NCI-H146 treated with DMSO at 0.1 percent for 48 hours (cell line): ENCODE measurements around the gene GHR.

ENCODE experiments used
- DNase-seq: peaks from one replicate; lab custom pipeline; 2025; ENCODE audit not compliant: unreplicated experiment; lab: John Stamatoyannopoulos, UW

Gene GHR

GRCh38 chr5:42461507-42461906, 38.3 kb downstream of the GHR start:
- DNase-seq = no peak

GRCh38 chr5:42462083-42462482, 38.8 kb downstream of the GHR start:
- DNase-seq = no peak

DNA sequence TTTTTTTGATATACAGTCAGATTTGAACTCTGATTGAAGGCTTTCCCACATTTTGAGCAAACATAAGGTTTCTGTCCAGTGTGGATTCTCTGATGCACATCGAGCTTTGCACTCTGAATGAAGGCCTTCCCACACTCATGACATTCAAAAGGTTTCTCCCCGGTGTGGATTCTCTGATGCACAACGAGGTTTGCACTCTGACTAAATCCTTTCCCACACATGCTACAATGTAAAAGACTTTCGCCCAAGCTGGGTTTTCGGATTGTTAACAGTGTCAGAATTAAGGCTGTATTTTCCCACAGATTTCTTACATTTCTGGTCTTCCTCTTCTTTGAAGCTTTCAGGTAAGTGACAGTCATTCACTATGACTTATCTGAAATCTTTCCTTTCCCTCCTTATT, 44.3 kb downstream of the GHR start:
- no peak for DNase-seq

DNA sequence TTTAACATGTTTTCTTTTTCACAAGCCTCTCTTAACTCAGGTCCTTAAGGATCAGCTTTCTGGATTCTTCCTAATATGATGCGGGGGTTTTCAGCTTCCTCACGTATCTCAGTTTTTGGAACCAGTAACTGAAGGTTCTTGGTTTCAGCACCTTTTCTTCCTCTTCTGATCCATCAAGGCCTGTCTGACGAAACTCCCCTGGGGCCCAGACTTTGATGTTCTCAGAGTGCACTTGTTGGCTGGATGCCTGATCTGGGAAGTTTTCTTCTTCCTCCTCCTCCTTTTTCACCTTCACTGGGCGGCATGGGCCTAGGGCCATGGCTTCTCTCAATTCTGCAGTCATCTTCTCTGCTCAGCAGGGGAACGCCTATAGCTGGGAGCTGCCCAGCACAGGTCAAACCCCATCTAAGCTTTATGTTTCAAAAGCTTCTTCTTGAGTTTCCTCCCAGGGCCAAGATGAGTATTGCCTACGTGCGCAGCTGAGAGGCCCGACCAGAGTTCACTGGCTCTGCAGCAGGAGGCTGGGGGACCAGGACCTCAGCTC, 44.8 kb downstream of the GHR start:
- DNase-seq = no peak

DNA sequence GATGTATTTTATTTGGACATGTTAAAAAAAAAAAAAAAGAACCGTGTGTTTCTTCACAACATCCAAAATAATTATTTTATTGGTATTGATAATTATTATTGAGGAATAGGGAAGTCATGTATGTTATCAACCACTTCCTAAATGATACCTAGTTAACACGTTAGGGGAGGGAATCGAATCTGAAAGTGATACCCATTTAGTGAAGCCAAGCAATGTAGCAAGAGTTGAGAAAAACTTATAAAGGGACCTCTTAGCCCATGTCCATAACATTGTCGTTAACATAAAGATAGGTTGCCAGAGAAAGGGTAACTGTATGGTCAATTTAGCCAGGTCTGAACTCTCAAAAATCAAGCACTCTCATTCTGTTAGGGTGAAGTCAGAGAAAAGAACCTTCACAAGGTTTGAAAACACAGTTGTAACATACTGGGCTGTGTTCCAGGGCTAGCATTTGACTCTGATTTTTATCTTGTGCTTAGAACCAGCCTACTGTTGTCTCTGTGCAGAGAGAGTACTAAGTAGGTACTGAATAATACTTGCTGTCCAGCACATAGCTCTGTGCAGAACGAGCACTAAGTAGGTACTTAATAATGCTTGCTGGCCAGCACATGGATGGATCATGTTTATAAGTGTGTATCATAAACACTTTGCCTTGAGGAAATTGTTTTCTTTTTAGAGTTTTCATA, 60.4 kb downstream of the GHR start:
- no peak for DNase-seq

DNA sequence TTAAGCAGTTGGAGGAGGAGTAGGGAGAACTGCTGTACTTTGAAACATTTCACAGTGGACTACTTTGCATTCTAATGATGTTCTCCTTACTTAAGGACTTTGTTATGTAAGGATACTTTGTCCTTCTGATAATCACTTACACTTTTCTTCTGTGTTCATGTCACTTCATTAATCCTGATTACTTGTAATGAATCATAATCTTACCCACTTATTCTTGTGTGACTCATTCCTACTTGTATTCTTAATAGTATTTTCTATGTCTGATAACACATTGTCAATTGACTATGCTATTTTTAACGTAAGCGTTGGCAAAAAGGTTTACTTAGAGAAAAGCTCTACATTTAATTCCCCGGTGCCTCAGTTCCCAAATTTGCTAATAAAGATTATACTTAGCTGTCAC, 63.8 kb downstream of the GHR start:
- DNase-seq = no peak

DNA sequence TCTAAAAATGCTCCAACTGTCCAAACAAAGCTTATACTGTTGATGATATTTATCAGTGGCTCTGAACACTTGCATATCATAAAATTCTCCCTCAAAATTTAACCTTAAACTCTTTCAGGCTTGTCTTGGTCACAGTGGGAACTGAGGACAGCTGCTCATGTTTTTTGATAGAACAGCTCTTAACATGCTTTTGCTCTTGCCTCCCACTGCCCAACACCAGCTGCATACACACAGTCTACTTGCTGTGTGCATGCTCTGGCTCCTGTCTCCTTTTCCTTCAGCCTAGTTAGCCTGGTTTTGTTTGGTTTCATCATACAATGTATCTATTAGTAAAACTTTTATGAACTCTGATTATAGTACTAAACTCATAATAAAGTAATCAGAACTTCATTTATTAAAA, 64.6 kb downstream of the GHR start:
- DNase-seq = no peak

DNA sequence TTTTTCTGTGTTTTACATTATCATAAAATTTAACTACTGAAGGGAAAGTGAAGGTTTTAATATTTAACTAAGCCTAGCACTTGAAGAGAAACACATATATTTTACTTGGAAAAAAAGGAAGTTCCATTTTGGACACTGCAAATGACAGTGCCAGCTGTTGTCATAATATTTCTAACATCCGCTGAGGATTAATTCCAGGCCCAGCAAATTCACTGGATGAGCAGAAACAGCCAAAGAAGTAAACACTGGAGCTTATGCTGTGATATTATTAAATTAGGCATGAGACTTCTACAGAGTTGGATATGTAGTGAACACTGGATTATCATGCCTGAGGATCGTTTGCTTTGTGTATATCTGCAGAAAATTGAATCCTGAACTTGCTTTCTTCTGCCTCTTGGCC, 67.6 kb downstream of the GHR start:
- DNase-seq = no peak

DNA sequence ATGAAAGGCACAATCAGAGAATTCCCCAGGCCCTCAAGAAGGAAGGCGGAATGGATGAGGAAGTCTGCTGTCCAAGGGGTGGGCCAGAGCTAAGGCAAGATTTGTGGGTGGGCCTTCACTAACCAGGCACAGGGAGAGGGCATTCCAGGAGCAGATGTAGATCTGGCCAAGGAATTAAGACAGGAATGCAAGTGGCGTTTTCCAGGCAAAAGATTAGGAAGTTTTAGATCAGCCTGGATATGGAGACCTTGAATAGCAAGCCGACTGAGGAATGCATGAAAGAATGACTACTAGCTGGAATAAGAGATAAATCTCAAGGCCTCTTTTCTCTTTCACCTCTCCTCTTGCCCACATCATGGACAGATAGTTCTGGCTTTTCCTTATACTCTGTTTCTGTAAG, 68.5 kb downstream of the GHR start:
- no peak for DNase-seq

DNA sequence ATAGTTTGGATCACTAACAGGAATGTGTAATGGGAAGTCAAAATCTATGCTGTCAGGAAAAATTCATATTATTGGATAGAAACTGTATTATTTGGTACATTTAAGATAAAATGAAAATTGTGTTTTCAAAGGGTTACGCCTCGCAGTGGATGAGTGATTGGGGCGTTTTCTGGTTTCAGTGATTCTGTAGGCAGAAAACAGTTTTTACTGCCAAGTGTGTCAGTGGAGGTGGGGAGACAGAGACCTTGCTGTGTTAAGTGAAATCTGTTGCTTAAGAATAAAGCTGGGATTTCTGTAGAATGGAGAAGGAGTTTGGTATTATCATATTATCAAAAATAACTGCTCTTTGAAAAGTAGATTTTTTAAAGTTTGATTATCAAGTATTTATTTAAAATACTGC, 69.7 kb downstream of the GHR start:
- DNase-seq = no peak

GRCh38 chr5:42494414-42494813, 71.2 kb downstream of the GHR start:
- no peak for DNase-seq

DNA sequence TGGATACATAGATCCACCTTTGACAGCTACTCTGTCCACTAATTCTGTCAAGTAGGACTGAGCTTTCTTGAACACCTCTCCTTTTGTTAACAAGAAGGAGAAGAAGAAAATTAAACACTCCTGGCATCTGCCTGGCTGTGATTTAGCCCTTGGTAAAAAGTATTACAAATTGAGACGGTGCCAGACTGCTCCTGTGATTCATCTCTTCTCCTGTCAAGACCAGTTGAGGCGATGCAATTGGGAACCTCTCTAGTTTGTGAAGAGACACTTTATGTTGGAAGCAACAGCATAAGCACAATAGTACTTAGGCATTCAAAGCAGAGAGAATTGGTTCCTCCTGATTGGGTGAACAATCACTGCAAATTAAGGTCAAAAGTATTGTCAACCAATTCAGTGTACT, 72.7 kb downstream of the GHR start:
- DNase-seq = no peak

DNA sequence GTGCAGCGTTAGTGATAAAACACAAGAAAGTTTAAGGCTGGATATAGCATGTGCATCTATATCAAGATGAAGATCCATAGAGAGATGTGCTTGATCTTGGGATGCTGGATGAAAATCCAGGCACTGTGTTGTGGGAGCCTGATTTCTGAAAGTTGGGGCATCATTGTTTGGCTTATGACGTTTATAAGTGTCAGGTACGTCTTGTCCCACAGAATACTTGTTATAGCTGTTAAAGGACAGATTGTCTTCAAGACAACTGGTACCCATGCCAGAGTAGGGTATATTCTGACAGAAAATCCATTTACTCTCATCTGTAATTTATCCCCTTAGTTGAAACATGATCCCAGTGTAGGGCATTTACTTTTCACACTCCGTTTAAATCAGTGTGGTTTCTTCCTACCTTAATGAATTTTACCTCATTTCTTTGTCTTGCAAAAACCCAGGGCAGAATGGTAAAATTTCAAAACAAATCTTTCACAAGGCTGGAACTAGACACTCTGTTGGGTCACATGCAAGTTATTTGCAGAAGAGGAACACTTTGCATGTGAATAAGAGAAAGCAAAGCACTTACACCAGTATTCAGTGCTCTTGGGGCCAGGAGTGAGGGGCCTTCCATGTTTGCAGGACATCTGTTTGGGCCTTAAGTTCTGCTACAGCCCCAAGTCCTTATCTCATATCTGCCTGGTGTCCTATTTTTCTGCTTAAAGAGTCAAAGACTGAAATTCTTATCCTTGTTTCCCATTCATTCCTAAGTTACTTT, 73.3 kb downstream of the GHR start:
- no peak for DNase-seq

- DNase-seq = no peak
Observed at GRCh38 chr5:42498000-42498399, 74.8 kb downstream of the GHR start.

DNA sequence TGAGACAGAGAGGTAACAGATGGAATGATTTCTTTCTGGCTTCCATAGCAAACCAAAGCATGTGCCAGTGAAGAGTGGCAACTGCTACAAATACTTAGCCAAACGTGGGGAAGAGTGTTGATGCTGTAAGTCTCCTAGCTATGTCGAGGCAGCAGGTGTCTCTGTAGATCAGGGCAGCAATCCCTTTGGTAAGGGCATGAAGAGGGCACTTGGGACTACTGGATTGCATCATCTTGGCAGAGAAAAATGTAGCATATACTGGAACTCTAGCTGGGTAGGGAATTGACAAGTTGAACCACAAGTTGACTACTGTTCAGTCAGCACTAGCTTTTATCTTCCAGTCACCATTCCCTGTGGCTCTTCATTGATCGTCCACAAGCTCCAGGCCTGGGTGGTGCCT, 75.8 kb downstream of the GHR start:
- no peak for DNase-seq

GRCh38 chr5:42500003-42500599, 76.9 kb downstream of the GHR start:
- no peak for DNase-seq

- DNase-seq = no peak
Observed at GRCh38 chr5:42502613-42503470, 79.6 kb downstream of the GHR start.

DNA sequence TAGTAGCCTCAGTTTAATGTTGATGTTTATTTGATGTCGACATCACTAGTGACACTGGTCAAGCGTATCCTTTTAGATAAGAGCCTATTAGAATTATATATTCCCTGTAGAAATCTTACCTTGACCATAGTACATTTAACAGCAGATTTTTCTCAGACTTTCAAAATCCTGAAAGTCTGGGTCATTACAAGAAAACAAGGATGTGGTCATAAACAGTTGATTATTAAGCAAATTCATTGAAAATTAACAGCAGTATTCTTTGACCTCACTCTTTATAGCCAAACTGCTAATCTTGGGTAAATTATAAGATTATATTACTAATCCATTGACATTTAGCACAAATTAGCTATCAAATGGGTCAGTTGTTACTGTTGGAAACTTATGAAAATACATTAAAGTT, 83.4 kb downstream of the GHR start:
- no peak for DNase-seq

DNA sequence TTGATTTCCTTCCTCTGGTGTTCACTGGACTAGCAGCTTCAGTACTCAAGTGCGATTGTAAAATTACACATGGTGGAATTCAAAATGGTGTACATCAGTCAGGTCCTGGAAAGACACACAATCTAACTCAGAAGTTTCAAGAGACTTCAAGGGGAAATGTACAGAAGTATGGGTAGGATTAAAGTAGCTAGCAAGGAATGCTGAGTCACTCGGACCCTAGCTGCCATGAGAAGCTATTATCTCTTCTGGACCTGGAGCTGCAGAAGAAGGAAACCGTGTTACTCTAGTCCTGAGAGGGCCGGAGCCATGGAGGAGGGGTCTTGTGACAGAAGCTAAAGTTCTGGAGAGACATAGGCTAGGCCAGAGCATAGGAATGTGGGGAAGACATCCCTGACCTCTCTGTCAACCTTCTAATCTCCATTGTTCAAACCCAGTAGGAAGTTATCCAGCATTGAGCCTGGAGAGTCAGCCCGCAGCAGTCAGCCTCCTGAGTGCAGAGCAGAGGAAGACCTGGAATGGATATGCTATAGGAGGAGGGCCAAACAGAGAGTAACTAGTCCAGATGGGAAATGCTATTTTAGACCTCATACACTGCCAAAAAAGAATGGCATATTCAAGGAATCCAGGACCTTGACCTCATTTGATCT, 84.3 kb downstream of the GHR start:
- no peak for DNase-seq

- DNase-seq = no peak
Observed at GRCh38 chr5:42513246-42513645, 90.0 kb downstream of the GHR start.

DNA sequence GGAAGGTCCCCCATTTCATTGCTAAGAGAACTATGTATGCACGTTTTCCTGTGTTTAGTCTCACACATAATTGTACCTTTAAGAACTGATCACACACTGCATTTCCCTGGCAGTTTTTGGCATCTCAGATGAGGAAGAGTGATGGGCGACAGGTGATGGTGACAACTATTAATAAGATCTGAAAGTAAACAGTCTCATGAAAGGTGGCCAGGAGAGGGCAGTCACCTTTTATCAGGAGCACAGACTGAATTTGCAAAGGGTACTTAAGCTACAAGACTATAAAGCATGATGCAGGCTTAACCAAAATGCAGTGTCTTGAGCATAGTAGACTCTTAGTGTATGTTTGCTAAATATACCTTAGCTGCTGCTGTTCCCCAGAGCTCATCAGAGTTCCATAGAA, 91.5 kb downstream of the GHR start:
- no peak for DNase-seq
